SK-N-DZ (cell line): Measurements from ENCODE around the gene SFXN4.
"Not testable (repeated sequence)": the region's sequence is repeated elsewhere in the genome, so short reads cannot be mapped to it uniquely, and the experiment has no call there.

Experiments
- DNase-seq: peaks from one replicate; pipeline ENCODE4 v3.0.0-alpha.2; 2015; ENCODE audit warnings: low spot score

The SFXN4 gene

GRCh38 chr10:119143657-119144056, 21.9 kb downstream of the SFXN4 start:
- DNase-seq, result no peak

- DNase-seq, result no peak
Observed at GRCh38 chr10:119140603-119141245, 24.8 kb downstream of the SFXN4 start.

GRCh38 chr10:119139464-119140067, 25.9 kb downstream of the SFXN4 start:
- no peak for DNase-seq

- no peak for DNase-seq
Observed at GRCh38 chr10:119138346-119139306, 26.9 kb downstream of the SFXN4 start.

GRCh38 chr10:119137878-119138277, 27.6 kb downstream of the SFXN4 start:
- DNase-seq, result not testable (repeated sequence)

- DNase-seq, result no peak
Observed at GRCh38 chr10:119136084-119136483, 29.4 kb downstream of the SFXN4 start.

GRCh38 chr10:119135513-119135881, 30.0 kb downstream of the SFXN4 start:
- no peak for DNase-seq

- DNase-seq, result no peak
Observed at GRCh38 chr10:119133949-119134348, 31.6 kb downstream of the SFXN4 start.

GRCh38 chr10:119132521-119133345, 32.8 kb downstream of the SFXN4 start:
- no peak for DNase-seq

GRCh38 chr10:119131512-119132240, 33.8 kb downstream of the SFXN4 start:
- DNase-seq, result no peak

- DNase-seq, result no peak
Observed at GRCh38 chr10:119129721-119130120, 35.8 kb downstream of the SFXN4 start.

GRCh38 chr10:119125942-119126341, 39.6 kb downstream of the SFXN4 start:
- DNase-seq, result no peak

- no peak for DNase-seq
Observed at GRCh38 chr10:119120875-119121274, 44.6 kb downstream of the SFXN4 start.

GRCh38 chr10:119120413-119120867, 45.1 kb downstream of the SFXN4 start:
- no peak for DNase-seq

- no peak for DNase-seq
Observed at GRCh38 chr10:119119400-119119799, 46.1 kb downstream of the SFXN4 start.

- DNase-seq, result no peak
Observed at GRCh38 chr10:119118231-119118630, 47.3 kb downstream of the SFXN4 start.

- DNase-seq, result no peak
Observed at GRCh38 chr10:119116326-119116951, 49.1 kb downstream of the SFXN4 start.

GRCh38 chr10:119115926-119116325, 49.6 kb downstream of the SFXN4 start:
- no peak for DNase-seq

GRCh38 chr10:119113751-119114732, 51.5 kb downstream of the SFXN4 start:
- no peak for DNase-seq
